SU-DHL-6 (cell line): Measurements from ENCODE around the gene STPG2.

ENCODE experiments used
- H2AFZ ChIP-seq: fragments of 200-600 bp; sonication (generic); 2 replicates; pipeline ENCODE4 v1.6.1; 2014; ENCODE audit warnings: low read depth, mild to moderate bottlenecking, moderate library complexity, mixed read lengths, antibody characterized with exemption, low read length; ENCODE audit not compliant: severe bottlenecking
- H3F3A ChIP-seq: fragments of 200-600 bp; shearing (Covaris generic); 2 replicates; pipeline ENCODE4 v1.6.0; 2016; ENCODE audit warnings: antibody characterized with exemption, mild to moderate bottlenecking; ENCODE audit not compliant: insufficient read depth
- H3K27ac ChIP-seq: fragments of 200-600 bp; sonication (generic); 2 replicates; pipeline ENCODE4 v1.5.1; 2016; ENCODE audit warnings: low read depth, mild to moderate bottlenecking, low read length, moderate library complexity, mixed read lengths
- H3K27me3 ChIP-seq: fragments of 200-600 bp; sonication (generic), shearing (Covaris generic); 2 replicates; pipeline ENCODE4 v1.6.0; 2014; ENCODE audit warnings: mild to moderate bottlenecking, low read length
- H3K36me3 ChIP-seq: fragments of 200-600 bp; sonication (generic); 2 replicates; pipeline ENCODE4 v1.6.1; 2014; ENCODE audit warnings: mild to moderate bottlenecking, low read length, mixed read lengths
- H3K4me2 ChIP-seq: fragments of 300-600, 200-600 bp; shearing (Covaris generic), sonication (generic); 2 replicates; pipeline ENCODE4 v1.6.0; 2014; ENCODE audit warnings: low read length, low read depth, mild to moderate bottlenecking; ENCODE audit not compliant: poor library complexity, severe bottlenecking
- H3K4me3 ChIP-seq: fragments of 200-600 bp; sonication (generic); 2 replicates; pipeline ENCODE4 v1.5.1; 2014; ENCODE audit warnings: antibody characterized with exemption, low read length, mild to moderate bottlenecking, mixed read lengths; ENCODE audit not compliant: insufficient read depth, poor library complexity, severe bottlenecking
- H3K79me2 ChIP-seq: fragments of 200-600 bp; sonication (generic); 2 replicates; pipeline ENCODE4 v1.6.1; 2014; ENCODE audit warnings: mild to moderate bottlenecking, low read length, moderate library complexity; ENCODE audit not compliant: insufficient read depth
- H3K9ac ChIP-seq: fragments of 200-600 bp; sonication (generic); 2 replicates; pipeline ENCODE4 v1.7.0; 2014; ENCODE audit warnings: mild to moderate bottlenecking, low read length
- H3K9me2 ChIP-seq: fragments of 200-600 bp; sonication (generic); replicated peaks from 2 replicates; pipeline ENCODE4 v1.6.1; 2014; ENCODE audit warnings: low read length; ENCODE audit not compliant: insufficient read depth
- H3K9me3 ChIP-seq: fragments of 200-600 bp; sonication (generic); 2 replicates; pipeline ENCODE4 v1.6.1; 2014; ENCODE audit warnings: low read length, mixed read lengths; ENCODE audit not compliant: insufficient read depth
- H4K20me1 ChIP-seq: fragments of 200-600 bp; sonication (generic); 2 replicates; pipeline ENCODE4 v1.6.1; 2014; ENCODE audit warnings: low read depth, mild to moderate bottlenecking, antibody characterized with exemption, low read length, moderate library complexity, mixed read lengths
- EZH2phosphoT487 ChIP-seq: fragments of 200-600 bp; sonication (generic), shearing (Covaris generic); conservative IDR thresholded peaks from 2 replicates; pipeline ENCODE4 v1.6.1; 2018; ENCODE audit warnings: mild to moderate bottlenecking, antibody characterized with exemption, low read length, moderate library complexity, mixed read lengths
- TF ChIP-seq, protein P1 (sequence below): fragments of 200-600 bp; sonication (generic); IDR thresholded peaks from one replicate; pipeline ENCODE4 v1.5.1; 2017; ENCODE audit warnings: antibody characterized with exemption, mild to moderate bottlenecking, low read length, moderate library complexity; ENCODE audit not compliant: insufficient read depth, poor library complexity, severe bottlenecking

Gene STPG2

DNA sequence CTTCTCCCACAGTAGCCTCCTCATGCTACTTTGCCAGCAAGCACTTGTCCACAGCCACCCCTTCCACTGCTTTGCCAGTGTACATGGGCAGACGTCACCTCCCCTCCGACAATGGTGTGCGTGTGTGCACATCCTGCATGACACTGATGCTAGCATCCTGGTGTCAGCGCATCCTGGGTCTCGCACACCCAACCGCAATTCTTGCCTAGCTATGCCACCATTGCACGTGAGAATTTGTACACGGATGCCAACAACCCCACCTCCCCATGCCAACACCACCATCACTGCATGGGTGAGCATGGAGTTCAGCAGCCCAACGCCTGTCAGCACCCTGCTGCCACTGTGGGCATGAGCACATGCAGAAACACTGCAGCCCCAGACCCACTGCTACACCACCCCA lies 550.0 kb downstream of the STPG2 start:
- Histone ChIP-seq H3K9me3 (no peaks in the 10 kb centered on the region), H3K27ac (no peak overlapping the region), H3K9ac (no peak overlapping the region), H3K4me3 (no peak overlapping the region), H3K36me3 (no peaks in the 10 kb centered on the region), H3K9me2 (no peaks in the 10 kb centered on the region), H3K79me2 (no peaks in the 10 kb centered on the region), H3K4me2 (no peak overlapping the region), H3F3A (no peaks in the 10 kb centered on the region), H4K20me1 (no peaks in the 10 kb centered on the region), H2AFZ (no peak overlapping the region), H3K27me3 (no peaks in the 10 kb centered on the region)
- TF ChIP-seq EZH2phosphoT487, result no peak
- TF ChIP-seq, protein P1, sequence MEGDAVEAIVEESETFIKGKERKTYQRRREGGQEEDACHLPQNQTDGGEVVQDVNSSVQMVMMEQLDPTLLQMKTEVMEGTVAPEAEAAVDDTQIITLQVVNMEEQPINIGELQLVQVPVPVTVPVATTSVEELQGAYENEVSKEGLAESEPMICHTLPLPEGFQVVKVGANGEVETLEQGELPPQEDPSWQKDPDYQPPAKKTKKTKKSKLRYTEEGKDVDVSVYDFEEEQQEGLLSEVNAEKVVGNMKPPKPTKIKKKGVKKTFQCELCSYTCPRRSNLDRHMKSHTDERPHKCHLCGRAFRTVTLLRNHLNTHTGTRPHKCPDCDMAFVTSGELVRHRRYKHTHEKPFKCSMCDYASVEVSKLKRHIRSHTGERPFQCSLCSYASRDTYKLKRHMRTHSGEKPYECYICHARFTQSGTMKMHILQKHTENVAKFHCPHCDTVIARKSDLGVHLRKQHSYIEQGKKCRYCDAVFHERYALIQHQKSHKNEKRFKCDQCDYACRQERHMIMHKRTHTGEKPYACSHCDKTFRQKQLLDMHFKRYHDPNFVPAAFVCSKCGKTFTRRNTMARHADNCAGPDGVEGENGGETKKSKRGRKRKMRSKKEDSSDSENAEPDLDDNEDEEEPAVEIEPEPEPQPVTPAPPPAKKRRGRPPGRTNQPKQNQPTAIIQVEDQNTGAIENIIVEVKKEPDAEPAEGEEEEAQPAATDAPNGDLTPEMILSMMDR, result no peak

DNA sequence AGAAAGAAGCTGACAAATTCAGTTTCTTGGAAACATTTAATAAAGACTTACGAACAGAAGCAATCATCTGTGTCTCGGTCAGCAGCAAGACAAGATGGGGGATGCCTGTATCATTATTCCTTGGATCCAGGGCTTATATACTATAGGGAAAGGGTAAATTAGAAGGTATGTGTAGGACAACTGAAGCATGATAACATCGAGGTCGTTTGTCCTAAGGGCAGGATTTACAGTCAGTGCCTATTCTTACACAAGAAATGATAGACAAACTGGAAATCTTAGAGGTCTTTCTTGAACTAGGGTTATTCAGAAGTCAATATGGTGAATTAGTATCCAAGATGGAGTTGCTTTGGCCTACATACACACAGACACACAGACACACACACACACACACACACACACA lies 553.0 kb downstream of the STPG2 start:
- no peaks in the 10 kb centered on the region for H3K9me3 ChIP-seq
- no peak overlapping the region for H2AFZ ChIP-seq
- H3K4me3 ChIP-seq, result no peak overlapping the region
- H3K9ac ChIP-seq, result no peak overlapping the region
- no peaks in the 10 kb centered on the region for H3K27me3 ChIP-seq
- H3K4me2 ChIP-seq, result no peak overlapping the region
- H3K79me2 ChIP-seq, result no peaks in the 10 kb centered on the region
- no peaks in the 10 kb centered on the region for H4K20me1 ChIP-seq
- no peaks in the 10 kb centered on the region for H3F3A ChIP-seq
- no peaks in the 10 kb centered on the region for H3K9me2 ChIP-seq
- H3K27ac ChIP-seq, result no peak overlapping the region
- TF ChIP-seq, protein P1, result no peak
- TF ChIP-seq EZH2phosphoT487, result no peak
- H3K36me3 ChIP-seq, result no peaks in the 10 kb centered on the region

DNA sequence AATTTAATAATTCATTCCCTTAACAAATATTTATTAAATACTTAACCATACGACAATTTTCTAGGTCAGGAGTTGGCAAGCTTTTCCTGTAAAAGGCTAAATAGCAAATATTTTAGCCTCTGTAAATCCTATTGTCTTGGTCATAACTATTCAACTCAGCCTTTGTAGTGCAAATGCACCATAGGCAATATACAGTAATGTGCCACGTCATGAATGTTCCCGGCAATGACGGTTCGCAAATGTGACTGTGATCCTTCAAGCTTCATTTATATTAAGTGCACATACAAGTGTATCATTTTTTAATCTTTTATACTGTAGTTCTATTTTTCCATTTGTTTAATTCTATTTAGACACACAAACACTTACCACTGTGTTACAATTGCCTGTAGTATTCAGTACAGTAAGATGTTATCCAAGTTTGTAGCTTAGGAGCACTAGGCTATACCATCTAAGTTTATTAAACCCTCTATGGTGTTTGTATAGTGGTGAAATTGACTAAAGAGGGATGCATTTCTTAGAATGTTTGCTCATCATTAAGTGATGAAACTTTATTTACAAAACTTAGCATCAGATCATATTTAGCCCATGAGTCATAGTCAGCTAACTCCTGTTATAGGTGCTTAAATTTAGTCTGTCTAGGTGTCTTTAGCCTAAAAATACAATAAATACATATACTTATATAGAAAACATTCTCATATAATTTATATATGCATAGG lies 553.6 kb downstream of the STPG2 start:
- Histone ChIP-seq H3F3A (no peaks in the 10 kb centered on the region), H3K9ac (no peak overlapping the region), H3K79me2 (no peaks in the 10 kb centered on the region), H3K4me3 (no peak overlapping the region), H3K27me3 (no peaks in the 10 kb centered on the region), H3K4me2 (no peak overlapping the region), H3K9me3 (no peaks in the 10 kb centered on the region), H3K36me3 (no peaks in the 10 kb centered on the region), H2AFZ (no peak overlapping the region), H3K27ac (no peak overlapping the region), H4K20me1 (no peaks in the 10 kb centered on the region), H3K9me2 (no peaks in the 10 kb centered on the region)
- no peak for TF ChIP-seq EZH2phosphoT487
- TF ChIP-seq, protein P1, result no peak
